ENCODE data around the gene INSR.

INSR gene

GRCh38 chr19:7182489-7182888 is 111.7 kb downstream of the INSR start (continued):
- no peak for TF ChIP-seq KLF17 (tag by site-specific recombination; IDR thresholded peaks at IDR 0.05)
- no peak for TF ChIP-seq ZNF366 (tag by site-specific recombination; conservative IDR thresholded peaks at IDR 0.05)
- TF ChIP-seq ZNF311 (tag by site-specific recombination; IDR thresholded peaks at IDR 0.05; ENCODE audit: borderline replicate concordance), result no peak
- TF ChIP-seq BCL11A (tag by site-specific recombination; IDR thresholded peaks at IDR 0.05; ENCODE audit: low read depth), result no peak
- no peak for TF ChIP-seq ZNF596 (tag by site-specific recombination; IDR thresholded peaks at IDR 0.05)
- TF ChIP-seq ZNF791 (tag by site-specific recombination; IDR thresholded peaks at IDR 0.05), result no peak
- no peak for TF ChIP-seq HIC1 (tag by site-specific recombination; IDR thresholded peaks at IDR 0.05)
- no peak for TF ChIP-seq ZSCAN30 (tag by site-specific recombination; IDR thresholded peaks at IDR 0.05)
- TF ChIP-seq ZNF544 (tag by site-specific recombination; IDR thresholded peaks at IDR 0.05), result no peak

GRCh38 chr19:7179917-7180306 is 114.3 kb downstream of the INSR start:
- Histone ChIP-seq H3K4me1 (ENCODE audit: control insufficient read depth, insufficient read depth, low read length) (0 out of 2 replicates have a peak, but pooled peaks cover 3% of the 10 kb centered on the region), H3K27ac (ENCODE audit: extremely low read depth, low read depth, low read length) (no peak overlapping the region)
- TF ChIP-seq ZSCAN16 (tag by site-specific recombination; IDR thresholded peaks at IDR 0.05) (no peak), GFI1B (tag by site-specific recombination; IDR thresholded peaks at IDR 0.05) (no peak), ZNF548 (tag by site-specific recombination; IDR thresholded peaks at IDR 0.05) (no peak), ZNF26 (tag by site-specific recombination; IDR thresholded peaks at IDR 0.05) (no peak), ZNF610 (tag by site-specific recombination; IDR thresholded peaks at IDR 0.05; ENCODE audit: borderline replicate concordance) (no peak), ZNF280D (tag by site-specific recombination; IDR thresholded peaks at IDR 0.05) (0 out of 2 replicates have a peak, but pooled peaks have one; percentile 44), WT1 (tag by site-specific recombination; IDR thresholded peaks at IDR 0.05) (no peak), SCRT2 (tag by site-specific recombination; IDR thresholded peaks at IDR 0.05) (peak; percentile 55), GLIS1 (tag by site-specific recombination; IDR thresholded peaks at IDR 0.05) (peak; percentile 73), ZNF354C (tag by site-specific recombination; IDR thresholded peaks at IDR 0.05; ENCODE audit: borderline replicate concordance, low read depth) (no peak), GLI2 (tag by site-specific recombination; IDR thresholded peaks at IDR 0.05; ENCODE audit: borderline replicate concordance, low read depth) (no peak), YY1 (tag by site-specific recombination; IDR thresholded peaks at IDR 0.05) (no peak), ZNF211 (tag by site-specific recombination; IDR thresholded peaks at IDR 0.05; ENCODE audit: low read depth) (no peak)
- TF ChIP-seq, protein P1, sequence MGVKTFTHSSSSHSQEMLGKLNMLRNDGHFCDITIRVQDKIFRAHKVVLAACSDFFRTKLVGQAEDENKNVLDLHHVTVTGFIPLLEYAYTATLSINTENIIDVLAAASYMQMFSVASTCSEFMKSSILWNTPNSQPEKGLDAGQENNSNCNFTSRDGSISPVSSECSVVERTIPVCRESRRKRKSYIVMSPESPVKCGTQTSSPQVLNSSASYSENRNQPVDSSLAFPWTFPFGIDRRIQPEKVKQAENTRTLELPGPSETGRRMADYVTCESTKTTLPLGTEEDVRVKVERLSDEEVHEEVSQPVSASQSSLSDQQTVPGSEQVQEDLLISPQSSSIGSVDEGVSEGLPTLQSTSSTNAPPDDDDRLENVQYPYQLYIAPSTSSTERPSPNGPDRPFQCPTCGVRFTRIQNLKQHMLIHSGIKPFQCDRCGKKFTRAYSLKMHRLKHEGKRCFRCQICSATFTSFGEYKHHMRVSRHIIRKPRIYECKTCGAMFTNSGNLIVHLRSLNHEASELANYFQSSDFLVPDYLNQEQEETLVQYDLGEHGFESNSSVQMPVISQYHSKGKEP (tag by site-specific recombination; IDR thresholded peaks at IDR 0.05), result no peak
- TF ChIP-seq, protein P2, sequence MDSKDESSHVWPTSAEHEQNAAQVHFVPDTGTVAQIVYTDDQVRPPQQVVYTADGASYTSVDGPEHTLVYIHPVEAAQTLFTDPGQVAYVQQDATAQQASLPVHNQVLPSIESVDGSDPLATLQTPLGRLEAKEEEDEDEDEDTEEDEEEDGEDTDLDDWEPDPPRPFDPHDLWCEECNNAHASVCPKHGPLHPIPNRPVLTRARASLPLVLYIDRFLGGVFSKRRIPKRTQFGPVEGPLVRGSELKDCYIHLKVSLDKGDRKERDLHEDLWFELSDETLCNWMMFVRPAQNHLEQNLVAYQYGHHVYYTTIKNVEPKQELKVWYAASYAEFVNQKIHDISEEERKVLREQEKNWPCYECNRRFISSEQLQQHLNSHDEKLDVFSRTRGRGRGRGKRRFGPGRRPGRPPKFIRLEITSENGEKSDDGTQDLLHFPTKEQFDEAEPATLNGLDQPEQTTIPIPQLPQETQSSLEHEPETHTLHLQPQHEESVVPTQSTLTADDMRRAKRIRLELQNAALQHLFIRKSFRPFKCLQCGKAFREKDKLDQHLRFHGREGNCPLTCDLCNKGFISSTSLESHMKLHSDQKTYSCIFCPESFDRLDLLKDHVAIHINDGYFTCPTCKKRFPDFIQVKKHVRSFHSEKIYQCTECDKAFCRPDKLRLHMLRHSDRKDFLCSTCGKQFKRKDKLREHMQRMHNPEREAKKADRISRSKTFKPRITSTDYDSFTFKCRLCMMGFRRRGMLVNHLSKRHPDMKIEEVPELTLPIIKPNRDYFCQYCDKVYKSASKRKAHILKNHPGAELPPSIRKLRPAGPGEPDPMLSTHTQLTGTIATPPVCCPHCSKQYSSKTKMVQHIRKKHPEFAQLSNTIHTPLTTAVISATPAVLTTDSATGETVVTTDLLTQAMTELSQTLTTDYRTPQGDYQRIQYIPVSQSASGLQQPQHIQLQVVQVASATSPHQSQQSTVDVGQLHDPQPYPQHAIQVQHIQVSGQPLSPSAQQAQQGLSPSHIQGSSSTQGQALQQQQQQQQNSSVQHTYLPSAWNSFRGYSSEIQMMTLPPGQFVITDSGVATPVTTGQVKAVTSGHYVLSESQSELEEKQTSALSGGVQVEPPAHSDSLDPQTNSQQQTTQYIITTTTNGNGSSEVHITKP (tag by site-specific recombination; IDR thresholded peaks at IDR 0.05), result 0 out of 2 replicates have a peak, but pooled peaks have one; percentile 2

More at GRCh38 chr19:7179917-7180306, 114.3 kb downstream of the INSR start:
- Histone ChIP-seq H3K9me3 (ENCODE audit: control insufficient read depth, insufficient read depth, low read depth, low read length) (no peaks in the 10 kb centered on the region), H3K4me3 (ENCODE audit: low read depth, low read length) (no peak overlapping the region), H3K36me3 (ENCODE audit: control insufficient read depth in 2 of 2, insufficient read depth in 1 of 2, low read length in 2 of 2) (peaks cover 0 to 10% of the 10 kb centered on the region in 2 experiments; a peak in 2 of 3 replicates)
- CTCF ChIA-PET, result interaction anchor here (0.7 to 1.7 kb wide), 3 partner anchors 9 to 790 kb away, joined by 3 to 5 read pairs (median 3); no protein-coding TSS in a partner anchor
- POLR2A ChIA-PET, result no interaction called here
